ENCODE data around the gene SFTA2.

- no peak for TF ChIP-seq CTCF (IDR thresholded peaks at IDR 0.05)
- no peak for TF ChIP-seq EZH2 (IDR thresholded peaks at IDR 0.05)
- TF ChIP-seq EZH2phosphoT487 (IDR thresholded peaks at IDR 0.05), result no peak
Measured at GRCh38 chr6:30917487-30917886, 14.5 kb downstream of the SFTA2 start.
